ENCODE results near the gene IGF1.

IGF1 gene

DNA sequence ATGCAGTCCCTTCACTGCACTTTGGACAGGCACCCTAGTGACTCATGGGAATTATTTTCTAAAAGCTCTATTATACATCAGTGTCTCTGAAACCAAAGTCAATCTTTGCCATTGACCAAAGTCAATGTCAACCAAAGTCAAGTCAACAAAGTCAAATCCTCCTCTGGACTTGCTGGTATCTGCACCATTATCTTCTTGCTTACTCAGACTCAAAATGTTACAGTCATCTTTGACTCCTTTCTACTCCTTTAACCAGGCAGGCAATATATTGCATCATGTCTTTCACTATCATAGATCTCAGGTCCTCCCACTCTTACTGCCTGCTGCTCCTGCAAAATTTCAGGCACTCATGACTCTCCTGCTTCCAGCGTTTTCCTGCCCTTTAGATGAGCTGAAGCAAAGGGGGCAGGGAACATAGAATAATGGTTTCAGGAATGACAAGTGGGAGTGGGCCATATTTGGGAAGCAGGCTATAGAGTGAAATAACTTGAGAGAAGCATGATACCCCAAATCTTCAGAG lies 39.2 kb downstream of the IGF1 start:
- no peak for TF ChIP-seq EZH2phosphoT487 (IDR thresholded peaks at IDR 0.05; ENCODE audit: low read depth)
- TF ChIP-seq, protein P1, sequence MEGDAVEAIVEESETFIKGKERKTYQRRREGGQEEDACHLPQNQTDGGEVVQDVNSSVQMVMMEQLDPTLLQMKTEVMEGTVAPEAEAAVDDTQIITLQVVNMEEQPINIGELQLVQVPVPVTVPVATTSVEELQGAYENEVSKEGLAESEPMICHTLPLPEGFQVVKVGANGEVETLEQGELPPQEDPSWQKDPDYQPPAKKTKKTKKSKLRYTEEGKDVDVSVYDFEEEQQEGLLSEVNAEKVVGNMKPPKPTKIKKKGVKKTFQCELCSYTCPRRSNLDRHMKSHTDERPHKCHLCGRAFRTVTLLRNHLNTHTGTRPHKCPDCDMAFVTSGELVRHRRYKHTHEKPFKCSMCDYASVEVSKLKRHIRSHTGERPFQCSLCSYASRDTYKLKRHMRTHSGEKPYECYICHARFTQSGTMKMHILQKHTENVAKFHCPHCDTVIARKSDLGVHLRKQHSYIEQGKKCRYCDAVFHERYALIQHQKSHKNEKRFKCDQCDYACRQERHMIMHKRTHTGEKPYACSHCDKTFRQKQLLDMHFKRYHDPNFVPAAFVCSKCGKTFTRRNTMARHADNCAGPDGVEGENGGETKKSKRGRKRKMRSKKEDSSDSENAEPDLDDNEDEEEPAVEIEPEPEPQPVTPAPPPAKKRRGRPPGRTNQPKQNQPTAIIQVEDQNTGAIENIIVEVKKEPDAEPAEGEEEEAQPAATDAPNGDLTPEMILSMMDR (IDR thresholded peaks at IDR 0.05; ENCODE audit: low read depth, low read length), result no peak
- no peak overlapping the region for H3K27ac ChIP-seq (ENCODE audit: low read length)
- no peaks in the 10 kb centered on the region for H3K36me3 ChIP-seq (replicated peaks; ENCODE audit: low read depth, low read length)
- no peak overlapping the region for H3K4me3 ChIP-seq (ENCODE audit: low read length)
- no peaks in the 10 kb centered on the region for H3K4me1 ChIP-seq (ENCODE audit: low read length)
- H3K27me3 ChIP-seq (ENCODE audit: low read depth, low read length), result no peaks in the 10 kb centered on the region
- no peaks in the 10 kb centered on the region for H3K79me2 ChIP-seq (ENCODE audit: low read length)
- no peak overlapping the region for H3K4me2 ChIP-seq (ENCODE audit: low read length)
- no peaks in the 10 kb centered on the region for H4K20me1 ChIP-seq (ENCODE audit: insufficient read depth, low read length)
- no peaks in the 10 kb centered on the region for H3K9me3 ChIP-seq (ENCODE audit: insufficient read depth, low read length)
- no peak overlapping the region for H2AFZ ChIP-seq (ENCODE audit: low read depth, low read length)
- H3K9ac ChIP-seq (ENCODE audit: low read length), result no peak overlapping the region

DNA sequence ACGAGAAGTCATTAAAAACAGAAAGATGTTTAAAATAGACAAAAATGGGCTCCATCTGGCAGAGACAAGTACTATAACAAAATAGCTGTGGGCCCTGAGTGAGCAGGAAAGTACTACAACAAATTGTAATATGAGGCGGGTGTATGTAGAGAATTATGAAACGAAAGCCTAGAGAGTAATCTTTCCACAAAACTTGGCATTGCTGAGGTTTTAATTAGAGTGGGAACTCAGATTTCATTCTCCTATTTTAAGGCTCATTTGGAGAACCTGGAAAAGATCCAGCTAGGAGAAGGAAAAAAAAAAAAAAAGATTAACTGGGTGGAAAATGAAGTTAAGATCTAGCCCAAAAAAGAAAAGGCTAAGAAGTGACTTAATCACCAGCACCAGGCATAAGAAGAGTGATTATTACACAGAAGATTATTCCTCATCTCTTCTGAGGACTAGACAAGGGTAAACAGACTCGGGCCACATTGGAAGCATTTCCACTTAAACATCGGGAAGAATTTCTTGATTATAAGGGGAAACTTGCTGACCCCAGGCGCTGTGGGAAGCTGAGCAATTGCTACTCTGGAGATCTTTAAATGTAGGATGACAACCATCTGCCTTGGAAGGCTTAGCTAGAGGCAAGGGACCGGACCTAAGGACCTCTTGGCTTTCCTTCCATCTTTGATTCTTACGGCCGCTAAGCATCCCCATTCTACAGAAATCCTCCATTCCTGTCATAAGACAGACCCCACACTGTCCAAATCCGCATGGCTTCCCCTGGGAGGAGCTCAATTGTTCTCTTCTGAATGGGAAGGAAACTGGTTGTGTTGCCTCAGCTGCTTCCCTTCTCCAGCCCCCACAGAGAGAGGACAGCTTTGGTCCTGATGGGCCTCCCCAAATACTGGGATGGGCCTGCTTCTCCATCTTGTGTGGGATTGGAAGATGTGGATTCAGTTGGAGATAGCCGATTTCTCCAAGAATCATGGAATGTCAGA lies 40.6 kb downstream of the IGF1 start:
- no peaks in the 10 kb centered on the region for H3K4me1 ChIP-seq (ENCODE audit: low read length)
- no peak overlapping the region for H3K4me2 ChIP-seq (ENCODE audit: low read length)
- no peak overlapping the region for H3K27ac ChIP-seq (ENCODE audit: low read length)
- H3K4me3 ChIP-seq (ENCODE audit: low read length), result no peak overlapping the region
- no peak overlapping the region for H2AFZ ChIP-seq (ENCODE audit: low read depth, low read length)
- H3K79me2 ChIP-seq (ENCODE audit: low read length), result no peaks in the 10 kb centered on the region
- H3K27me3 ChIP-seq (ENCODE audit: low read depth, low read length), result no peaks in the 10 kb centered on the region
- no peaks in the 10 kb centered on the region for H3K9me3 ChIP-seq (ENCODE audit: insufficient read depth, low read length)
- TF ChIP-seq, protein P1 (IDR thresholded peaks at IDR 0.05; ENCODE audit: low read depth, low read length), result no peak
- TF ChIP-seq EZH2phosphoT487 (IDR thresholded peaks at IDR 0.05; ENCODE audit: low read depth), result no peak
- H3K9ac ChIP-seq (ENCODE audit: low read length), result no peak overlapping the region
- H4K20me1 ChIP-seq (ENCODE audit: insufficient read depth, low read length), result no peaks in the 10 kb centered on the region
- H3K36me3 ChIP-seq (replicated peaks; ENCODE audit: low read depth, low read length), result no peaks in the 10 kb centered on the region

DNA sequence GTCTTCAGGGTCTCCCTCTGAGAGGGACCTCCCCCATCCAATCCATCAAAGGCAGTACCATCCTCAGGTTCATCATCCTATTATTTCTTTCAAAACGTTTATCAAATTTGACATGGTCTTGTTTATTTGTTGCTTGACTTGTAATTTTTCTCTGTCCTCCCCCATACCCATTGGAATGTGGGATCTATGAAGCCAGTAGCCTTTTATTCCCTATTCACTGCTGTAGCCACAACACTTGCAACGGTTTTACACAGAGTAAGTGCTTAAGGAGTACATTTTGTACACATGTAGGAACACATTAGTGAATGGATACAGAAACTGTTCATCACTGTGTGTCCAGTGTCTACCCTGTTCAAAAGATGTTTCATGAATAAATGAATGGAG lies 41.5 kb downstream of the IGF1 start:
- Histone ChIP-seq H3K4me3 (ENCODE audit: low read length) (no peak overlapping the region), H3K9me3 (ENCODE audit: insufficient read depth, low read length) (no peaks in the 10 kb centered on the region), H3K4me1 (ENCODE audit: low read length) (no peaks in the 10 kb centered on the region), H4K20me1 (ENCODE audit: insufficient read depth, low read length) (no peaks in the 10 kb centered on the region), H3K36me3 (replicated peaks; ENCODE audit: low read depth, low read length) (no peaks in the 10 kb centered on the region), H3K27me3 (ENCODE audit: low read depth, low read length) (no peaks in the 10 kb centered on the region), H3K27ac (ENCODE audit: low read length) (no peak overlapping the region), H3K79me2 (ENCODE audit: low read length) (no peaks in the 10 kb centered on the region), H3K4me2 (ENCODE audit: low read length) (no peak overlapping the region), H3K9ac (ENCODE audit: low read length) (no peak overlapping the region), H2AFZ (ENCODE audit: low read depth, low read length) (no peak overlapping the region)
- TF ChIP-seq, protein P1 (IDR thresholded peaks at IDR 0.05; ENCODE audit: low read depth, low read length), result no peak
- no peak for TF ChIP-seq EZH2phosphoT487 (IDR thresholded peaks at IDR 0.05; ENCODE audit: low read depth)

GRCh38 chr12:102438047-102438826 lies 42.1 kb downstream of the IGF1 start:
- H3K9me3 ChIP-seq (ENCODE audit: insufficient read depth, low read length), result no peaks in the 10 kb centered on the region
- H3K4me1 ChIP-seq (ENCODE audit: low read length), result no peaks in the 10 kb centered on the region
- H3K4me3 ChIP-seq (ENCODE audit: low read length), result no peak overlapping the region
- no peak overlapping the region for H3K27ac ChIP-seq (ENCODE audit: low read length)
- no peaks in the 10 kb centered on the region for H3K79me2 ChIP-seq (ENCODE audit: low read length)
- no peak overlapping the region for H3K9ac ChIP-seq (ENCODE audit: low read length)
- TF ChIP-seq EZH2phosphoT487 (IDR thresholded peaks at IDR 0.05; ENCODE audit: low read depth), result no peak
- TF ChIP-seq, protein P1 (IDR thresholded peaks at IDR 0.05; ENCODE audit: low read depth, low read length), result no peak
- H3K36me3 ChIP-seq (replicated peaks; ENCODE audit: low read depth, low read length), result no peaks in the 10 kb centered on the region
- H3K4me2 ChIP-seq (ENCODE audit: low read length), result no peak overlapping the region
- no peaks in the 10 kb centered on the region for H4K20me1 ChIP-seq (ENCODE audit: insufficient read depth, low read length)
- no peaks in the 10 kb centered on the region for H3K27me3 ChIP-seq (ENCODE audit: low read depth, low read length)
- no peak overlapping the region for H2AFZ ChIP-seq (ENCODE audit: low read depth, low read length)

All from OCI-LY3 (cell line).